ENCODE data around the gene PDIA5.

GRCh38 chr3:123084192-123084591 is 17.4 kb downstream of the PDIA5 start:
- TF ChIP-seq SUZ12 (IDR thresholded peaks at IDR 0.05; ENCODE audit: extremely low read depth, insufficient read depth, insufficient read length) = no peak
- TF ChIP-seq YY1 (IDR thresholded peaks at IDR 0.05; ENCODE audit: insufficient read depth, insufficient read length) = no peak
- no peak for TF ChIP-seq ZNF274 (IDR thresholded peaks at IDR 0.05; ENCODE audit: low read depth, low read length)
